HEK293 (cell line): ENCODE results near the gene RNF214.

Source experiments
- CTCF ChIA-PET: fragments of 350-600 bp; formaldehyde crosslinking; extraction: SDS; loops from one replicate; lab custom pipeline; 2021; ENCODE audit warnings: antibody characterized with exemption; lab: Yijun Ruan, JAX
- POLR2A ChIA-PET: fragments of 300-600 bp; formaldehyde crosslinking; extraction: SDS; loops from one replicate; lab custom pipeline; 2020; ENCODE audit warnings: antibody characterized with exemption, inconsistent platforms; lab: Yijun Ruan, JAX
- H3K27ac ChIP-seq: fragments of 200-500 bp; sonication (Bioruptor generic); 2 replicates; pipeline ENCODE4 v1.5.1; 2014; ENCODE audit warnings: low read depth, low read length, control low read depth, inconsistent platforms; ENCODE audit errors: extremely low read depth
- H3K36me3 ChIP-seq, 2 experiments: fragments of 200-500 bp in 1 of 2; sonication (Bioruptor generic) in 1 of 2; 1 replicate in 1 of 2; 2 replicates in 1 of 2; pipeline ENCODE4 v1.5.1; 2014 to 2017; ENCODE audit warnings: inconsistent platforms in 2 of 2, low read length in 2 of 2; ENCODE audit not compliant: control insufficient read depth in 2 of 2, insufficient read depth in 1 of 2
- H3K4me1 ChIP-seq: fragments of 200-500 bp; sonication (Bioruptor generic); 2 replicates; pipeline ENCODE4 v1.5.1; 2014; ENCODE audit warnings: mild to moderate bottlenecking, low read length, inconsistent platforms; ENCODE audit not compliant: control insufficient read depth, insufficient read depth
- H3K4me3 ChIP-seq: 2 replicates; pipeline ENCODE4 v1.5.1; 2011; ENCODE audit warnings: low read depth, mild to moderate bottlenecking, control low read depth, low read length, moderate library complexity
- H3K9me3 ChIP-seq: fragments of 200-500 bp; sonication (Bioruptor generic); 2 replicates; pipeline ENCODE4 v1.5.1; 2014; ENCODE audit warnings: low read depth, low read length, inconsistent platforms; ENCODE audit not compliant: control insufficient read depth, insufficient read depth
- CTCF ChIP-seq: fragments of 450-650 bp; formaldehyde crosslinking; IDR thresholded peaks from 2 replicates; pipeline ENCODE4 v1.5.1; 2016; ENCODE audit warnings: missing biosample characterization, missing genetic modification characterization
- GLIS2 ChIP-seq: fragments of 450-650 bp; formaldehyde crosslinking; IDR thresholded peaks from 2 replicates; pipeline ENCODE4 v1.5.1; 2016; ENCODE audit warnings: missing biosample characterization, missing genetic modification characterization
- KLF17 ChIP-seq: fragments of 450-650 bp; formaldehyde crosslinking; IDR thresholded peaks from 2 replicates; pipeline ENCODE4 v1.5.1; 2016; ENCODE audit warnings: missing biosample characterization, missing genetic modification characterization
- OVOL3 ChIP-seq: fragments of 450-650 bp; formaldehyde crosslinking; IDR thresholded peaks from 2 replicates; pipeline ENCODE4 v1.5.1; 2016; ENCODE audit warnings: missing biosample characterization, missing genetic modification characterization
- PRDM10 ChIP-seq: fragments of 450-650 bp; formaldehyde crosslinking; IDR thresholded peaks from 2 replicates; pipeline ENCODE4 v1.5.1; 2016; ENCODE audit warnings: missing biosample characterization, missing genetic modification characterization
- ZBTB20 ChIP-seq: fragments of 450-650 bp; formaldehyde crosslinking; IDR thresholded peaks from 2 replicates; pipeline ENCODE4 v1.5.1; 2016; ENCODE audit warnings: missing biosample characterization, missing genetic modification characterization
- ZBTB21 ChIP-seq: fragments of 450-650 bp; formaldehyde crosslinking; IDR thresholded peaks from 2 replicates; pipeline ENCODE4 v1.5.1; 2017; ENCODE audit warnings: missing biosample characterization, missing genetic modification characterization
- ZBTB26 ChIP-seq: fragments of 450-650 bp; formaldehyde crosslinking; optimal IDR thresholded peaks from 2 replicates; pipeline ENCODE3; 2016; ENCODE audit warnings: missing biosample characterization, mild to moderate bottlenecking, missing genetic modification characterization
- ZBTB8A ChIP-seq: fragments of 450-650 bp; formaldehyde crosslinking; IDR thresholded peaks from 2 replicates; pipeline ENCODE4 v1.5.1; 2016; ENCODE audit warnings: missing biosample characterization, missing genetic modification characterization
- ZEB2 ChIP-seq: fragments of 450-650 bp; formaldehyde crosslinking; IDR thresholded peaks from 2 replicates; pipeline ENCODE4 v1.5.1; 2016; ENCODE audit warnings: missing biosample characterization, missing genetic modification characterization
- ZFP41 ChIP-seq: fragments of 450-650 bp; formaldehyde crosslinking; IDR thresholded peaks from 2 replicates; pipeline ENCODE4 v1.5.1; 2016; ENCODE audit warnings: missing biosample characterization, missing genetic modification characterization, borderline replicate concordance
- ZNF184 ChIP-seq: fragments of 450-650 bp; IDR thresholded peaks from 2 replicates; pipeline ENCODE4 v1.5.1; 2018; ENCODE audit warnings: missing biosample characterization, mild to moderate bottlenecking, missing genetic modification characterization
- ZNF211 ChIP-seq: fragments of 450-650 bp; formaldehyde crosslinking; IDR thresholded peaks from 2 replicates; pipeline ENCODE4 v1.5.1; 2016; ENCODE audit warnings: low read depth, missing biosample characterization, missing genetic modification characterization
- ZNF24 ChIP-seq: fragments of 450-650 bp; formaldehyde crosslinking; IDR thresholded peaks from 2 replicates; pipeline ENCODE4 v1.5.1; 2016; ENCODE audit warnings: missing biosample characterization, missing genetic modification characterization
- ZNF266 ChIP-seq: fragments of 450-650 bp; formaldehyde crosslinking; IDR thresholded peaks from 2 replicates; pipeline ENCODE4 v1.5.1; 2016; ENCODE audit warnings: missing biosample characterization, missing genetic modification characterization, low read depth
- ZNF274 ChIP-seq, 2 experiments: fragments of 200-500 bp in 1 of 2; fragments of 450-650 bp in 1 of 2; sonication (Bioruptor generic) in 1 of 2; formaldehyde crosslinking in 1 of 2; IDR thresholded peaks; 2 replicates each; pipeline versions ENCODE4 v1.5.1 to v1.6.1; 2014 to 2016; ENCODE audit warnings: borderline replicate concordance in 1 of 2, inconsistent platforms in 1 of 2, low read length in 1 of 2, missing biosample characterization in 1 of 2, missing genetic modification characterization in 1 of 2
- ZNF341 ChIP-seq: fragments of 450-650 bp; formaldehyde crosslinking; IDR thresholded peaks from 2 replicates; pipeline ENCODE4; 2016; ENCODE audit warnings: low read depth, missing biosample characterization, missing genetic modification characterization
- ZNF426 ChIP-seq: fragments of 450-650 bp; formaldehyde crosslinking; IDR thresholded peaks from 2 replicates; pipeline ENCODE4 v1.5.1; 2017; ENCODE audit warnings: missing biosample characterization, missing genetic modification characterization, mild to moderate bottlenecking, inconsistent platforms, moderate library complexity
- ZNF510 ChIP-seq: fragments of 450-650 bp; formaldehyde crosslinking; IDR thresholded peaks from 2 replicates; pipeline ENCODE4 v1.5.1; 2018; ENCODE audit warnings: mild to moderate bottlenecking, missing genetic modification characterization, missing biosample characterization; ENCODE audit not compliant: insufficient replicate concordance
- ZNF530 ChIP-seq: fragments of 450-650 bp; formaldehyde crosslinking; IDR thresholded peaks from 2 replicates; pipeline ENCODE4 v1.5.1; 2016; ENCODE audit warnings: low read depth, missing biosample characterization, missing genetic modification characterization
- ZNF596 ChIP-seq: fragments of 450-650 bp; IDR thresholded peaks from 2 replicates; pipeline ENCODE4 v1.5.0; 2018; ENCODE audit warnings: missing biosample characterization, mild to moderate bottlenecking, missing genetic modification characterization, moderate library complexity
- ZNF624 ChIP-seq: fragments of 450-650 bp; formaldehyde crosslinking; IDR thresholded peaks from 2 replicates; pipeline ENCODE4 v1.5.1; 2017; ENCODE audit warnings: missing biosample characterization, missing genetic modification characterization
- ZNF629 ChIP-seq: fragments of 450-650 bp; formaldehyde crosslinking; IDR thresholded peaks from 2 replicates; pipeline ENCODE4 v1.5.1; 2017; ENCODE audit warnings: missing biosample characterization, missing genetic modification characterization
- ZNF660 ChIP-seq: fragments of 450-650 bp; IDR thresholded peaks from 2 replicates; pipeline ENCODE4 v1.5.1; 2018; ENCODE audit warnings: missing biosample characterization, mild to moderate bottlenecking, missing genetic modification characterization
- ZSCAN23 ChIP-seq: fragments of 450-650 bp; formaldehyde crosslinking; IDR thresholded peaks from 2 replicates; pipeline ENCODE4 v1.5.1; 2016; ENCODE audit warnings: missing biosample characterization, missing genetic modification characterization
- ZSCAN30 ChIP-seq: fragments of 450-650 bp; IDR thresholded peaks from 2 replicates; pipeline ENCODE4 v1.5.1; 2018; ENCODE audit warnings: missing biosample characterization, mild to moderate bottlenecking, missing genetic modification characterization, moderate library complexity
- ZSCAN4 ChIP-seq: fragments of 450-650 bp; formaldehyde crosslinking; IDR thresholded peaks from 2 replicates; pipeline ENCODE4 v1.5.1; 2017; ENCODE audit warnings: missing biosample characterization, missing genetic modification characterization

The RNF214 gene

GRCh38 chr11:117232092-117232878 is at the start of gene RNF214:
RNF214 (plus strand) TSS chr11:117232671; CDS start chr11:117234273, 1,602 bp downstream.
- POLR2A ChIA-PET = interaction anchor here (0.9 to 2.6 kb wide), 5 partner anchors 10 to 88 kb away, joined by 3 to 11 read pairs (median 4); partner anchors contain the start of genes BACE1 and PAFAH1B2
- Histone ChIP-seq H3K9me3 (no peaks in the 10 kb centered on the region), H3K36me3 (peaks cover 0 to 43% of the 10 kb centered on the region in 2 experiments; a peak in 2 of 3 replicates), H3K27ac (peak within 1 kb of the TSS; percentile 74), H3K4me3 (peak within 1 kb of the TSS; percentile 88), H3K4me1 (no peaks in the 10 kb centered on the region)
- CTCF ChIA-PET = interaction anchor here (0.5 to 8.1 kb wide), 12 partner anchors 10 to 575 kb away, joined by 3 to 71 read pairs (median 4); partner anchors contain the start of gene SIDT2
- TF ChIP-seq ZNF510 (tag by site-specific recombination) (no peak), GLIS2 (tag by site-specific recombination) (0 out of 2 replicates have a peak, but pooled peaks have one; percentile 44), ZNF596 (tag by site-specific recombination) (no peak), ZFP41 (tag by site-specific recombination) (no peak), ZNF24 (tag by site-specific recombination) (no peak), ZNF624 (tag by site-specific recombination) (no peak), ZNF266 (tag by site-specific recombination) (no peak), ZNF184 (tag by site-specific recombination) (no peak), ZNF341 (tag by site-specific recombination) (no peak), ZNF660 (peak; percentile 19; the same call in 1 of the 2 replicates), ZNF629 (tag by site-specific recombination) (0 out of 2 replicates have a peak, but pooled peaks have one; percentile 18), ZNF211 (tag by site-specific recombination) (no peak), ZEB2 (tag by site-specific recombination) (peak; percentile 64), ZSCAN23 (no peak), PRDM10 (tag by site-specific recombination) (peak; percentile 94), ZNF530 (tag by site-specific recombination) (no peak), ZSCAN4 (no peak), ZSCAN30 (tag by site-specific recombination) (no peak), ZNF274 (IDR thresholded peaks at IDR 0.05; ENCODE audit: low read length) (no peak), ZNF274 (tag by site-specific recombination; IDR thresholded peaks at IDR 0.05; ENCODE audit: borderline replicate concordance) (no peak), CTCF (tag by site-specific recombination) (peak; percentile 65; the same call in 1 of the 2 replicates), KLF17 (tag by site-specific recombination) (0 out of 2 replicates have a peak, but pooled peaks have one; percentile 38), ZBTB8A (peak; percentile 53; the same call in 1 of the 2 replicates), ZNF426 (no peak), OVOL3 (no peak), ZBTB21 (tag by site-specific recombination) (no peak), ZBTB26 (peak; percentile 55), ZBTB20 (tag by site-specific recombination) (no peak; the same call in 1 of the 2 replicates)
